ENCODE results near the gene RNF19B. TPM values are rescaled to one million over a fixed set of nuclear protein-coding genes. Genes with fewer than 3 reads are reported as not detected.

The RNF19B gene
- total and polyA plus RNA-seq, 2 of the 8 experiments (the other 6 are each of a cell fraction or from before 2014, with no cell fraction given) = 9.2 to 11.2 TPM

DNA sequence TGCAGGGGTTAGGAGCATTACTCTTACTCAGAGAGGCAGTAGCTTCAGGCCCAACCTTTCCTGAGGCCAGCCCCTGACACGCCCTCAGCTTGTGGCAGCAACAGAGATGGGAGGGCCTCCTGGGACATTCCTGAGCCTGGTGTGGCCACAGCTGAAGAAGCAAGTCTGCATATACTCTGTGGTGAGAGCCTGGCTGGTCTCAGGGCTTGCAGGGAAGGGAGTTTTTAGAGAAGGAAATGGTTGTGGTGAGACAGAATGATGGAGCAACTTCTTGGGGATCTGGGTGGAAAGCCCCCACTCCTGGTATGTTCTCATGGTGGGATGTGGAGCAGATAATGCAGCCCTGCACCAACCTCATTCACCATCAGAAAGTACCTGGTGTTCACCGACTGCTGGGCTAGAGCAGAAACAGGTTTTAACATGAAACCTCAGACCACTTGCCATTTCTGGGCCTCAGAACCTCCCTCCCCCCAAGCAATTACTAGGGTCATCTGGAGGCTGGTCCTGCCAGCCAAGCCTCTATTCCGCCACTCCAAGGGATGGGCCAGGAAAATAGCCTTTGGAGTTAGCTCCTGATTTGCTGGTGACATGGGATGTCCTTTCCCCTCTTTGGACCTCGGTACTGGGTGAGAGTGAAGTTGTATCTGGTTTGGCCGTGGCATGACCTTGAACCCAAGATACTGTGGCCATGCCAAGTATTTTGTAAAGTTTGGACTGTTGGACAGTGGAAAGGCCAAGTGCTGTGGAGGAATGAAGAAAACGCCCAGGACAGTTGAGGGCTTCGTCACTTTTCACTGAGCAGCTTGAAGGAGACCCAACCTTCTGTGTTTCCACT is 28.1 kb upstream of the RNF19B start:
- Histone ChIP-seq H3K4ac (replicated peaks; ENCODE audit: insufficient read length, low read depth, low read length) (no peak overlapping the region), H3K4me1 (replicated peaks in 1 of 4; ENCODE audit: control insufficient read depth in 3 of 4, insufficient read depth in 4 of 4, low read length in 3 of 4) (peaks cover 0 to 15% (median 8%) of the 10 kb centered on the region in 4 experiments; a peak in 5 of 7 replicates), H2AK5ac (ENCODE audit: low read depth, low read length) (no peak overlapping the region), H3K23me2 (ENCODE audit: low read depth, low read length) (no peaks in the 10 kb centered on the region), H2AFZ (ENCODE audit: low read length) (no peak overlapping the region), H2BK5ac (ENCODE audit: low read depth, low read length) (0 out of 2 replicates have a peak overlapping the region, but pooled peaks have one; percentile 56), H3K23ac (ENCODE audit: insufficient read length) (no peak overlapping the region), H2BK20ac (ENCODE audit: low read length) (0 out of 2 replicates have a peak overlapping the region, but pooled peaks have one; percentile 29), H3K79me1 (ENCODE audit: low read depth, low read length) (peaks cover 4% of the 10 kb centered on the region), H3K36me3 (ENCODE audit: control insufficient read depth in 2 of 4, insufficient read depth in 4 of 4, low read length in 3 of 4) (no peaks in the 10 kb centered on the region), H3K27me3 (replicated peaks in 1 of 4; ENCODE audit: control insufficient read depth in 3 of 4, extremely low read depth in 1 of 4, insufficient read depth in 3 of 4, low read length in 3 of 4) (peaks cover 0 to 1% (median 0%) of the 10 kb centered on the region in 4 experiments; a peak in 1 of 7 replicates), H2BK120ac (replicated peaks; ENCODE audit: low read depth, low read length) (no peak overlapping the region), H3K9me3 (ENCODE audit: insufficient read depth in 2 of 2, low read depth in 1 of 2, low read length in 1 of 2) (no peaks in the 10 kb centered on the region), H3K9ac (replicated peaks in 1 of 4; ENCODE audit: extremely low read depth in 1 of 4, low read depth in 3 of 4, low read length in 3 of 4) (no peak overlapping the region), H2BK15ac (ENCODE audit: low read length) (no peak overlapping the region), H3K4me3 (ENCODE audit: extremely low read depth in 1 of 4, insufficient read depth in 2 of 4, low read depth in 3 of 4, low read length in 4 of 4) (no peak overlapping the region), H3K18ac (ENCODE audit: extremely low read depth, low read length) (no peak overlapping the region), H4K8ac (ENCODE audit: extremely low read depth, insufficient read depth, low read length) (no peak overlapping the region; the same call in 1 of the 2 replicates), H3K14ac (ENCODE audit: insufficient read length) (no peak overlapping the region), H2BK12ac (ENCODE audit: low read depth, low read length) (peak overlapping the region; percentile 2), H4K20me1 (replicated peaks in 1 of 2; ENCODE audit: control insufficient read depth in 1 of 2, insufficient read depth in 2 of 2, low read length in 2 of 2) (no peaks in the 10 kb centered on the region), H4K91ac (replicated peaks; ENCODE audit: insufficient read length, low read length) (no peak overlapping the region), H4K5ac (ENCODE audit: insufficient read length, low read depth, low read length) (no peak overlapping the region), H3K4me2 (ENCODE audit: insufficient read depth in 1 of 2, low read depth in 2 of 2, low read length in 2 of 2) (peak overlapping the region in 1 of 2 experiments; percentile 31; a peak in 1 of 4 replicates), H3K56ac (replicated peaks; ENCODE audit: insufficient read length, low read depth, low read length) (no peak overlapping the region), H3K79me2 (ENCODE audit: control insufficient read depth in 1 of 2, insufficient read depth in 2 of 2, low read length in 2 of 2) (no peaks in the 10 kb centered on the region; a peak in 1 of 4 replicates), H3K27ac (ENCODE audit: low read depth, low read length) (no peak overlapping the region; the same call in 1 of the 2 replicates)
- 82% methylated on average over 7 of the region's 7 CpGs; no CpG with 5 or more reads in 1 of the 2 experiments for WGBS, 2 experiments (ENCODE audit: extremely low coverage in 1 of 2, insufficient coverage in 1 of 2, insufficient read length in 1 of 2, insufficient replicate concordance in 2 of 2, low coverage in 1 of 2, low lambda C conversion rate in 2 of 2, missing lambda C conversion rate in 1 of 2)
- ChIA-PET POLR2A (ENCODE audit: partially characterized antibody) (interaction anchor here (1.0 to 2.7 kb wide), 7 partner anchors 7 to 28 kb away, joined by 3 to 12 read pairs (median 8); partner anchors contain the start of gene RNF19B), CTCF (ENCODE audit: partially characterized antibody) (interaction anchor here (0.9 to 6.8 kb wide), 14 partner anchors 9 to 100 kb away, joined by 3 to 44 read pairs (median 4); no protein-coding TSS in a partner anchor)
- FAIRE-seq (no peak), DNase-seq (ENCODE audit: low read depth in 1 of 2, low spot score in 2 of 2) (peak in 1 of 2 experiments; percentile 66)
- 0 out of 2 replicates have a peak, but pooled peaks have one; percentile 32 for TF ChIP-seq TAF1 (IDR thresholded peaks at IDR 0.05; ENCODE audit: low read depth, low read length)
- TF ChIP-seq SP1 (IDR thresholded peaks at IDR 0.05; ENCODE audit: low read depth, low read length) = peak; percentile 43; the same call in 1 of the 2 replicates
- no peak for TF ChIP-seq EGR1 (IDR thresholded peaks at IDR 0.05; ENCODE audit: borderline replicate concordance, low read depth, low read length)
- peak; percentile 77; the same call in 1 of the 2 replicates for TF ChIP-seq TEAD4 (IDR thresholded peaks at IDR 0.05; ENCODE audit: low read depth, low read length)
- 0 out of 4 replicates have a peak, but pooled peaks of 1 of the 2 experiments have one; percentile 6 for TF ChIP-seq RAD21 (IDR thresholded peaks at IDR 0.05 in 1 of 2, conservative IDR thresholded peaks at IDR 0.05 in 1 of 2; ENCODE audit: low read depth in 2 of 2, low read length in 2 of 2)
